RWPE2 (cell line): ENCODE results near the gene EDC3.

Source experiments
- ATAC-seq: fragments of 200-7000 bp; cut with Tn5 transposase; 3 replicates; pipeline ENCODE4 v1.9.1; 2021; ENCODE audit warnings: low read depth
- DNase-seq: peaks from one replicate; pipeline ENCODE4 v3.0.0-alpha.2; 2020; ENCODE audit warnings: low spot score
- H3K27ac ChIP-seq: fragments of 450-650 bp; 2 replicates; pipeline ENCODE4 v1.5.1; 2017; ENCODE audit warnings: mild to moderate bottlenecking; ENCODE audit not compliant: poor library complexity, severe bottlenecking
- H3K27me3 ChIP-seq: fragments of 250-450 bp; sonication (Bioruptor Pico); 2 replicates; pipeline ENCODE4 v1.5.1; 2021; ENCODE audit warnings: mild to moderate bottlenecking, moderate library complexity; ENCODE audit not compliant: insufficient read depth, poor library complexity, severe bottlenecking
- H3K36me3 ChIP-seq: fragments of 250-450 bp; sonication (Bioruptor Pico); 2 replicates; pipeline ENCODE4 v1.5.1; 2020; ENCODE audit warnings: low read depth, mild to moderate bottlenecking, moderate library complexity
- H3K4me1 ChIP-seq: fragments of 250-450 bp; sonication (Bioruptor Pico); 2 replicates; pipeline ENCODE4 v1.5.1; 2021; ENCODE audit warnings: mild to moderate bottlenecking, moderate library complexity; ENCODE audit not compliant: insufficient read depth, poor library complexity, severe bottlenecking
- H3K4me3 ChIP-seq: fragments of 250-450 bp; sonication (Bioruptor Pico); 2 replicates; pipeline ENCODE4 v1.5.1; 2021; ENCODE audit warnings: mild to moderate bottlenecking, moderate library complexity; ENCODE audit not compliant: severe bottlenecking
- H3K9me3 ChIP-seq: fragments of 250-450 bp; sonication (Bioruptor Pico); 2 replicates; pipeline ENCODE4 v1.5.1; 2021; ENCODE audit warnings: mild to moderate bottlenecking, moderate library complexity; ENCODE audit not compliant: severe bottlenecking
- TF ChIP-seq, protein P1 (sequence below): fragments of 450-650 bp; IDR thresholded peaks from one replicate; pipeline ENCODE4 v1.5.1; 2017; ENCODE audit warnings: mild to moderate bottlenecking, moderate library complexity; ENCODE audit not compliant: poor library complexity, severe bottlenecking

Gene EDC3

DNA sequence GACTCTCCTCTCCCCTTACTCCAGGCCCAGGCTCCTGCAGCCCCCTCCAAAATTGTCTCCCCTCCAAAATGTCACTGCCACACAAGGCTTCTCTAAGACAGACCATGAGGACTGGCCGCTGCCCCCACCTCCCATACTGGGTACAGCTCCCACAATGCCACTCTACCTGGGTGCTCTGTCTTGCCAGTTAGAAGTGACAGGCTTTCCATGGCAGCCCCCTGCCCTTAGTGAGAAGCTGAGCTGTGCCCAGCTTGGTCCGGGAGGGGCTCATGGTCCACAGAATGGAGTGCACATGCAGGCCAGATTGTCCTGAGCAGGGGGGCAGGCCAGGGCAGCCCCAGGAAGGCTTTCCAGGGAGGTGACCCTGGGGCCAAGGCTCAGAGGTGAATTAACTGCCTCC, 83.1 kb downstream of the EDC3 start:
- no peaks in the 10 kb centered on the region for H3K9me3 ChIP-seq
- no peak overlapping the region for H3K4me3 ChIP-seq
- H3K36me3 ChIP-seq, result no peaks in the 10 kb centered on the region
- DNase-seq (no peak), ATAC-seq (no peak)
- H3K4me1 ChIP-seq, result peaks cover 8% of the 10 kb centered on the region
- no peak overlapping the region for H3K27ac ChIP-seq
- no peaks in the 10 kb centered on the region for H3K27me3 ChIP-seq
- TF ChIP-seq, protein P1, sequence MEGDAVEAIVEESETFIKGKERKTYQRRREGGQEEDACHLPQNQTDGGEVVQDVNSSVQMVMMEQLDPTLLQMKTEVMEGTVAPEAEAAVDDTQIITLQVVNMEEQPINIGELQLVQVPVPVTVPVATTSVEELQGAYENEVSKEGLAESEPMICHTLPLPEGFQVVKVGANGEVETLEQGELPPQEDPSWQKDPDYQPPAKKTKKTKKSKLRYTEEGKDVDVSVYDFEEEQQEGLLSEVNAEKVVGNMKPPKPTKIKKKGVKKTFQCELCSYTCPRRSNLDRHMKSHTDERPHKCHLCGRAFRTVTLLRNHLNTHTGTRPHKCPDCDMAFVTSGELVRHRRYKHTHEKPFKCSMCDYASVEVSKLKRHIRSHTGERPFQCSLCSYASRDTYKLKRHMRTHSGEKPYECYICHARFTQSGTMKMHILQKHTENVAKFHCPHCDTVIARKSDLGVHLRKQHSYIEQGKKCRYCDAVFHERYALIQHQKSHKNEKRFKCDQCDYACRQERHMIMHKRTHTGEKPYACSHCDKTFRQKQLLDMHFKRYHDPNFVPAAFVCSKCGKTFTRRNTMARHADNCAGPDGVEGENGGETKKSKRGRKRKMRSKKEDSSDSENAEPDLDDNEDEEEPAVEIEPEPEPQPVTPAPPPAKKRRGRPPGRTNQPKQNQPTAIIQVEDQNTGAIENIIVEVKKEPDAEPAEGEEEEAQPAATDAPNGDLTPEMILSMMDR, result no peak

DNA sequence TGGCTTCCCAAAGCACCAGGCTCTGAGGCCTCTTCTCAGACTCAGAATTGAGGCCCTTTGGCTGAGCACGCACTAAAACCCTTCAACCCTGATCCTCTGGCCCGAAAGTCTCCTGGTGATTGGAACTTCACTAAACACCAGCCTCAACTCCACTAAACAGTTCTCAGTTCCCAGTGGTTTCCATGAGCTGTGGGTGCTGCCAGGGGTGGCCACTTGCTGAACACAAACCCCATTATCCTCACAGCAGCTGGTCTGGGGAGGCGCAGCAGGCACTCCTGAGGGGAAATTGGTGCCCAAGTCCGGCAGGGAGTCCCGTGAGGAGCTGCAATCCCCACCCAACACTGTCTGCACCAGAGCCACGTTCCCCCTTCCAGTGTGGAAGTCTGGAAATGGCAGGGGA, 84.0 kb downstream of the EDC3 start:
- ATAC-seq (no peak), DNase-seq (no peak)
- peaks cover under 1% of the 10 kb centered on the region for H3K4me1 ChIP-seq
- H3K27ac ChIP-seq, result no peak overlapping the region
- H3K36me3 ChIP-seq, result no peaks in the 10 kb centered on the region
- H3K9me3 ChIP-seq, result no peaks in the 10 kb centered on the region
- H3K27me3 ChIP-seq, result no peaks in the 10 kb centered on the region
- TF ChIP-seq, protein P1, result no peak
- H3K4me3 ChIP-seq, result no peak overlapping the region

DNA sequence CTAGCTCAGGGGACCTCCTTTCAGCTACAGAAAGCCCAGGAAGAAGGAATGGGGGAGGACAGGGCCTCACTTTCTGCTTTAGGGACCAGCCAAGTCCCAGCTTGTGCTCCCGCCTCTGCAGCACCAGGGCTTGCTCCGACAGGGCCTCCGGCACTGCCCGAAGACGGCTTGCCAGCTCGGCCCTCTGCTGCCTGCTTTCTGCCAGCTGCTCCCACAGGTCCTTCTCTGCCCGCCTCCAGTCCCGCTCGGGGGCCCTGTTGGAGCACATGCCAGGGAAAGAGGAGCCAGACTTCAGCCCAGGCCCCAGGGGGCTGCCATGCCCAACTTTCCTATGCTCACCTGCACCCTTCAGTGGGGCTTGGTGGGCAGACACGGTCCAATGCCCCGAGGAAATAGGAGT, 84.5 kb downstream of the EDC3 start:
- Histone ChIP-seq H3K27me3 (no peaks in the 10 kb centered on the region), H3K27ac (no peak overlapping the region), H3K4me1 (no peaks in the 10 kb centered on the region), H3K9me3 (no peaks in the 10 kb centered on the region), H3K4me3 (no peak overlapping the region), H3K36me3 (no peaks in the 10 kb centered on the region)
- ATAC-seq (no peak), DNase-seq (no peak)
- TF ChIP-seq, protein P1, result no peak

DNA sequence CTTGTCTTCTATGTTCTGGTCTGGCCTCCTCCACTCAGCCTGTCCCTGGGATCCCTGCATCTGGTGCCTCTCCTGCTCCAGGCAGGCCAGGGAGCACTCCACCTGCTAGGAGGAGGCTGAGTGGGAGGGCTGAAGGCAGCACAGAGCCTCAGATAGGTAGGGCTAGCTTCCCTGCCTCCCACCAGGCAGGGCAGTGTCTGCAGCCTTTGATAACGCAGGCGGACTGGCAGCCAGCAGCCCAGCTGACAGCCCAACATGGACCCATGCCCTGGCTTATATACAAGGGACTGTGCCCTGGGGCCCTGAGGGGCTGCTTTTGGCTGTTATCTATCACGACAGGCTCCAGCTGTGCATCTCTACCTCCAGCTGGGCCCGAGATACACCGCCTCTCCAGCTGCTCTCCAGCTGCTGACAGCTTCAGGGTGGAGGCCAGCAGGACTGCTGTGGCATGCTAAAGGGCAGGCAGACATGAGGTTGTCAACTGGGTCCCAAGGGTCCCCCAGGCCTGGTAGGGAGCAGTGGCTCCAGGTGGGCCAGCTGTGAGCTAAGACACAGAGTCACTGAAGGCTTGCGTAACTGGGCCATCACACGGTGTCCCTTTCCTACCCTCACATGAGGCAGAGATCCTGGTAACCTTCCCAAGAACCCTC, 85.4 kb downstream of the EDC3 start:
- no peaks in the 10 kb centered on the region for H3K27me3 ChIP-seq
- DNase-seq, result no peak
- no peak for ATAC-seq
- H3K4me1 ChIP-seq, result no peaks in the 10 kb centered on the region
- H3K4me3 ChIP-seq, result no peak overlapping the region
- no peaks in the 10 kb centered on the region for H3K9me3 ChIP-seq
- no peak overlapping the region for H3K27ac ChIP-seq
- no peaks in the 10 kb centered on the region for H3K36me3 ChIP-seq
- TF ChIP-seq, protein P1, result no peak

DNA sequence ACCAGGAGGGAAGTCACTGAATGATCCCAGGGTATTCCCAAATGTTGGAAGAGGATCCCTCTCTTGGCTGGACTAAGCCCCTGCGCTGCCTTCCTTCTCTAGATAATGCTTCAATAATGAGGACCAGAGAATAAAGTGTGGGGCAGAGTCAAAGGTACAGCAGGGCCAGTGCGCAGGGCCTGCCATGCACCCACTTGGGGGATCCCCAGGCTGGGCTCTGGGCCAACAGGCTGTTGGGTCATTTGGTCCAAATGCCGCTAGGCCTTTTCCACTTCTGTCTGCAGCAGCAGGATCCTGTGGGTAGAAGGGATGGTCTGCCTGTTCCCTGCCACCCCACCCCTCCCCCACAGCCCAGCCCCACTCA, 85.9 kb downstream of the EDC3 start:
- ATAC-seq, result no peak
- TF ChIP-seq, protein P1, result no peak
- no peak for DNase-seq

More for the DNA sequence above, 85.9 kb downstream of the EDC3 start:
- H3K9me3 ChIP-seq, result no peaks in the 10 kb centered on the region
- H3K4me1 ChIP-seq, result no peaks in the 10 kb centered on the region
- H3K27ac ChIP-seq, result no peak overlapping the region
- H3K4me3 ChIP-seq, result no peak overlapping the region
- no peaks in the 10 kb centered on the region for H3K36me3 ChIP-seq
- no peaks in the 10 kb centered on the region for H3K27me3 ChIP-seq
